Posterior cingulate gyrus (tissue), 11 donors: ENCODE data around the gene APBA3.

ENCODE experiments used
- DNase-seq, 10 donors: peaks; one replicate each; pipeline versions ENCODE4 v3.0.0 to v3.0.0-alpha.2; 2020 to 2021; ENCODE audit warnings: mixed read lengths in 3 of 10
- intact Hi-C: fragments of 100-400 bp; cut with DNase I; formaldehyde crosslinking; loops from one replicate; pipeline ENCODE4 v1.15.1; 2023

Gene APBA3

GRCh38 chr19:3790209-3790734, 28.8 kb upstream of the APBA3 start:
- intact Hi-C loops: no loop called here
- peak in 1 of 10 donors; percentile 59 for DNase-seq

GRCh38 chr19:3788996-3789778, 27.7 kb upstream of the APBA3 start:
- DNase-seq: peak in 1 of 10 donors; percentile 57

GRCh38 chr19:3785938-3786824, 24.7 kb upstream of the APBA3 start, which contains the start of gene MATK:
TSS of gene MATK (minus strand) at chr19:3786381. CDS start at chr19:3785135, 1,246 bp downstream.
- intact Hi-C loops: no loop called here
- DNase-seq: no peak

More at GRCh38 chr19:3788996-3789778, 27.7 kb upstream of the APBA3 start:
- intact Hi-C loops: no loop called here

GRCh38 chr19:3785451-3785937, 24.0 kb upstream of the APBA3 start:
- intact Hi-C loops: no loop called here
- DNase-seq: peak in 6 of 10 donors; percentile 44 to 92 (median 62)

GRCh38 chr19:3784607-3785450, 23.3 kb upstream of the APBA3 start:
- intact Hi-C loops: no loop called here
- DNase-seq: no peak

GRCh38 chr19:3783660-3784584, 22.4 kb upstream of the APBA3 start:
- intact Hi-C loops: no loop called here
- DNase-seq: no peak

GRCh38 chr19:3782903-3783302, 21.4 kb upstream of the APBA3 start:
- no peak for DNase-seq
- intact Hi-C loops: no loop called here

- DNase-seq: no peak
- intact Hi-C loops: no loop called here
These were observed 20.8 kb upstream of the APBA3 start for GRCh38 chr19:3782330-3782729.

- no peak for DNase-seq
- intact Hi-C loops: no loop called here
These were observed 20.1 kb upstream of the APBA3 start for GRCh38 chr19:3781603-3782002.

GRCh38 chr19:3780786-3781304, 19.4 kb upstream of the APBA3 start:
- no peak for DNase-seq
- intact Hi-C loops: no loop called here

GRCh38 chr19:3778899-3779723, 17.6 kb upstream of the APBA3 start:
- DNase-seq: peak in 1 of 10 donors; percentile 73
- intact Hi-C loops: no loop called here

GRCh38 chr19:3778104-3778867, 16.8 kb upstream of the APBA3 start:
- intact Hi-C loops: no loop called here

GRCh38 chr19:3776479-3777040, 15.1 kb upstream of the APBA3 start:
- DNase-seq: no peak
- intact Hi-C loops: no loop called here

More at GRCh38 chr19:3778104-3778867, 16.8 kb upstream of the APBA3 start:
- DNase-seq: no peak

GRCh38 chr19:3775831-3776230, 14.3 kb upstream of the APBA3 start:
- intact Hi-C loops: no loop called here
- DNase-seq: no peak

- no peak for DNase-seq
- intact Hi-C loops: no loop called here
These were observed 13.9 kb upstream of the APBA3 start for GRCh38 chr19:3775374-3775711.

- intact Hi-C loops: no loop called here
- DNase-seq: no peak
These were observed 13.3 kb upstream of the APBA3 start for GRCh38 chr19:3774621-3775373.
